ENCODE measurements around the gene PGM3.

The PGM3 gene

GRCh38 chr6:83192871-83193746 is at the start of gene PGM3, which contains the start of gene RWDD2A:
Gene PGM3 (minus strand): TSS chr6:83193265. CDS start chr6:83191012, 2,253 bp downstream.
Gene RWDD2A (plus strand): TSS chr6:83193357. CDS start chr6:83194452, 1,095 bp downstream.
- Mint-ChIP-seq H3K36me3 (ENCODE audit: low read depth) (peaks cover 48% of the 10 kb centered on the region), H3K9me3 (no peaks in the 10 kb centered on the region), H3K4me3 (peak within 1 kb of the TSS; percentile 98), H3K27ac (peak within 1 kb of the TSS; percentile 97), H3K27me3 (no peaks in the 10 kb centered on the region), H3K4me1 (ENCODE audit: low read depth) (peaks cover 42% of the 10 kb centered on the region)
- DNase-seq = peak; percentile 92

GRCh38 chr6:83231146-83231545 is 38.1 kb upstream of the PGM3 start:
- Mint-ChIP-seq H3K4me3 (no peak overlapping the region), H3K4me1 (ENCODE audit: low read depth) (no peaks in the 10 kb centered on the region), H3K9me3 (no peaks in the 10 kb centered on the region), H3K36me3 (ENCODE audit: low read depth) (no peaks in the 10 kb centered on the region), H3K27ac (no peak overlapping the region), H3K27me3 (peaks cover 23% of the 10 kb centered on the region)
- no peak for DNase-seq

- Mint-ChIP-seq H3K27ac (no peak overlapping the region), H3K9me3 (no peaks in the 10 kb centered on the region), H3K27me3 (peaks cover 9% of the 10 kb centered on the region), H3K4me1 (ENCODE audit: low read depth) (no peaks in the 10 kb centered on the region), H3K4me3 (no peak overlapping the region), H3K36me3 (ENCODE audit: low read depth) (no peaks in the 10 kb centered on the region)
- DNase-seq = no peak
These were observed 33.5 kb upstream of the PGM3 start for GRCh38 chr6:83226517-83226916.

- H3K27ac Mint-ChIP-seq = no peak overlapping the region
- no peak for DNase-seq
- H3K9me3 Mint-ChIP-seq = no peaks in the 10 kb centered on the region
- no peaks in the 10 kb centered on the region for H3K4me1 Mint-ChIP-seq (ENCODE audit: low read depth)
- H3K27me3 Mint-ChIP-seq = no peaks in the 10 kb centered on the region
- H3K36me3 Mint-ChIP-seq (ENCODE audit: low read depth) = no peaks in the 10 kb centered on the region
- H3K4me3 Mint-ChIP-seq = no peak overlapping the region
These were observed 28.9 kb upstream of the PGM3 start for GRCh38 chr6:83221889-83222479.

- H3K27me3 Mint-ChIP-seq = no peaks in the 10 kb centered on the region
- H3K4me3 Mint-ChIP-seq = no peak overlapping the region
- no peak overlapping the region for H3K27ac Mint-ChIP-seq
- DNase-seq = no peak
- no peaks in the 10 kb centered on the region for H3K36me3 Mint-ChIP-seq (ENCODE audit: low read depth)
- H3K4me1 Mint-ChIP-seq (ENCODE audit: low read depth) = no peaks in the 10 kb centered on the region
- no peaks in the 10 kb centered on the region for H3K9me3 Mint-ChIP-seq
These were observed 28.2 kb upstream of the PGM3 start for GRCh38 chr6:83221276-83221675.

- no peak overlapping the region for H3K27ac Mint-ChIP-seq
- H3K4me1 Mint-ChIP-seq (ENCODE audit: low read depth) = peaks cover 1% of the 10 kb centered on the region
- H3K9me3 Mint-ChIP-seq = no peaks in the 10 kb centered on the region
- DNase-seq = no peak
- H3K4me3 Mint-ChIP-seq = no peak overlapping the region
- H3K36me3 Mint-ChIP-seq (ENCODE audit: low read depth) = no peaks in the 10 kb centered on the region
- no peaks in the 10 kb centered on the region for H3K27me3 Mint-ChIP-seq
These were observed 27.1 kb upstream of the PGM3 start for GRCh38 chr6:83220121-83220520.

GRCh38 chr6:83218646-83219045 is 25.6 kb upstream of the PGM3 start:
- H3K36me3 Mint-ChIP-seq (ENCODE audit: low read depth) = no peaks in the 10 kb centered on the region
- H3K4me1 Mint-ChIP-seq (ENCODE audit: low read depth) = peaks cover 1% of the 10 kb centered on the region
- no peak for DNase-seq
- no peak overlapping the region for H3K27ac Mint-ChIP-seq
- no peak overlapping the region for H3K4me3 Mint-ChIP-seq
- H3K9me3 Mint-ChIP-seq = no peaks in the 10 kb centered on the region
- no peaks in the 10 kb centered on the region for H3K27me3 Mint-ChIP-seq

- no peaks in the 10 kb centered on the region for H3K36me3 Mint-ChIP-seq (ENCODE audit: low read depth)
- H3K27ac Mint-ChIP-seq = no peak overlapping the region
These were observed 23.7 kb upstream of the PGM3 start for GRCh38 chr6:83216806-83217205.

GRCh38 chr6:83215131-83216047 is 22.3 kb upstream of the PGM3 start:
- peaks cover 1% of the 10 kb centered on the region for H3K4me1 Mint-ChIP-seq (ENCODE audit: low read depth)

More at GRCh38 chr6:83216806-83217205, 23.7 kb upstream of the PGM3 start:
- DNase-seq = no peak
- Mint-ChIP-seq H3K4me1 (ENCODE audit: low read depth) (peaks cover 1% of the 10 kb centered on the region), H3K9me3 (no peaks in the 10 kb centered on the region), H3K27me3 (no peaks in the 10 kb centered on the region), H3K4me3 (no peak overlapping the region)

GRCh38 chr6:83202031-83202430 is 9.0 kb upstream of the PGM3 start:
- H3K4me3 Mint-ChIP-seq = no peak overlapping the region
- no peaks in the 10 kb centered on the region for H3K9me3 Mint-ChIP-seq
- no peak overlapping the region for H3K27ac Mint-ChIP-seq
- no peak for DNase-seq
- H3K27me3 Mint-ChIP-seq = peaks cover 6% of the 10 kb centered on the region
- H3K36me3 Mint-ChIP-seq (ENCODE audit: low read depth) = peaks cover 2% of the 10 kb centered on the region
- H3K4me1 Mint-ChIP-seq (ENCODE audit: low read depth) = peaks cover 8% of the 10 kb centered on the region

More at GRCh38 chr6:83215131-83216047, 22.3 kb upstream of the PGM3 start:
- Mint-ChIP-seq H3K27ac (no peak overlapping the region), H3K36me3 (ENCODE audit: low read depth) (no peaks in the 10 kb centered on the region), H3K9me3 (no peaks in the 10 kb centered on the region), H3K4me3 (no peak overlapping the region), H3K27me3 (peaks cover 6% of the 10 kb centered on the region)
- DNase-seq = peak; percentile 49

GRCh38 chr6:83199863-83200225 is 6.8 kb upstream of the PGM3 start:
- Mint-ChIP-seq H3K9me3 (no peaks in the 10 kb centered on the region), H3K36me3 (ENCODE audit: low read depth) (peaks cover 6% of the 10 kb centered on the region), H3K4me3 (no peak overlapping the region), H3K27me3 (no peaks in the 10 kb centered on the region), H3K27ac (no peak overlapping the region), H3K4me1 (ENCODE audit: low read depth) (peaks cover 14% of the 10 kb centered on the region)
- no peak for DNase-seq

GRCh38 chr6:83199173-83199862 is 6.3 kb upstream of the PGM3 start:
- Mint-ChIP-seq H3K27ac (no peak overlapping the region), H3K9me3 (no peaks in the 10 kb centered on the region), H3K36me3 (ENCODE audit: low read depth) (peaks cover 6% of the 10 kb centered on the region), H3K4me1 (ENCODE audit: low read depth) (peaks cover 18% of the 10 kb centered on the region), H3K4me3 (no peak overlapping the region), H3K27me3 (no peaks in the 10 kb centered on the region)
- DNase-seq = no peak

- no peak for DNase-seq
- H3K9me3 Mint-ChIP-seq = no peaks in the 10 kb centered on the region
- peaks cover 22% of the 10 kb centered on the region for H3K4me1 Mint-ChIP-seq (ENCODE audit: low read depth)
- H3K36me3 Mint-ChIP-seq (ENCODE audit: low read depth) = peaks cover 6% of the 10 kb centered on the region
- H3K27ac Mint-ChIP-seq = no peak overlapping the region
- H3K27me3 Mint-ChIP-seq = no peaks in the 10 kb centered on the region
- no peak overlapping the region for H3K4me3 Mint-ChIP-seq
These were observed 5.6 kb upstream of the PGM3 start for GRCh38 chr6:83198486-83199172.
